ENCODE results near the gene AFF3.

Gene AFF3

DNA sequence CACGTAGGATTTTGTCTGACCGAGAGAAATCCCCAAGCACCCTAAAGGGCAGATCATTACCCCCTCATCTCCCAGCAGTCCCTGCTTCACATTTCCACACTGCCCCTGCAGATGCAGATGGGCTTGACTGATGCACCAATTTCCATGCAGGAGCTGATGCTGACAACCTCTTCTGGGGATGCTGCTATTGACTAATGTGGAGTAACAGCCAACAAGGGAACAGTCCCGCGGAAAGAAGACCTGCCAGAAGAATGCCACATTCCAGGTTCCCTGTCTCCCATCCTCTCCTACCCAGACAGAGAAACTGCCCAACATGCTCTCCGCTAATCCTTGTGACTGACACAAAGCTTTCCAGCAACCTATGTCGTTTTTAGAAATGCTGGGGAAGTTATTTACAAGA, 91.7 kb downstream of the AFF3 start:
- no peaks in the 10 kb centered on the region for H3K36me3 ChIP-seq
- no peaks in the 10 kb centered on the region for H3K27me3 ChIP-seq
- DNase-seq = no peak
- no peaks in the 10 kb centered on the region for H3K4me1 ChIP-seq
- no peaks in the 10 kb centered on the region for H3K9me3 ChIP-seq
- no peak overlapping the region for H3K4me3 ChIP-seq (ENCODE audit: low read depth, low read length)
- no peak for TF ChIP-seq CTCF (IDR thresholded peaks at IDR 0.05; ENCODE audit: low read depth, low read length)

- no peak for TF ChIP-seq CTCF (IDR thresholded peaks at IDR 0.05; ENCODE audit: low read depth, low read length)
- Histone ChIP-seq H3K4me3 (ENCODE audit: low read depth, low read length) (no peak overlapping the region), H3K9me3 (no peaks in the 10 kb centered on the region), H3K27me3 (no peaks in the 10 kb centered on the region), H3K36me3 (no peaks in the 10 kb centered on the region), H3K4me1 (no peaks in the 10 kb centered on the region)
- no peak for DNase-seq
Measured at GRCh38 chr2:100046961-100047947, 95.1 kb downstream of the AFF3 start.

- H3K4me1 ChIP-seq = no peaks in the 10 kb centered on the region
- no peak overlapping the region for H3K4me3 ChIP-seq (ENCODE audit: low read depth, low read length)
- no peaks in the 10 kb centered on the region for H3K36me3 ChIP-seq
- no peaks in the 10 kb centered on the region for H3K9me3 ChIP-seq
- TF ChIP-seq CTCF (IDR thresholded peaks at IDR 0.05; ENCODE audit: low read depth, low read length) = no peak
- DNase-seq = no peak
- H3K27me3 ChIP-seq = no peaks in the 10 kb centered on the region
Measured at GRCh38 chr2:100045000-100045399, 97.4 kb downstream of the AFF3 start.

GRCh38 chr2:100043891-100044255, 98.5 kb downstream of the AFF3 start:
- Histone ChIP-seq H3K4me3 (ENCODE audit: low read depth, low read length) (no peak overlapping the region), H3K4me1 (no peaks in the 10 kb centered on the region), H3K9me3 (no peaks in the 10 kb centered on the region), H3K36me3 (no peaks in the 10 kb centered on the region), H3K27me3 (no peaks in the 10 kb centered on the region)
- DNase-seq = no peak
- no peak for TF ChIP-seq CTCF (IDR thresholded peaks at IDR 0.05; ENCODE audit: low read depth, low read length)

- no peak for TF ChIP-seq CTCF (IDR thresholded peaks at IDR 0.05; ENCODE audit: low read depth, low read length)
- H3K36me3 ChIP-seq = no peaks in the 10 kb centered on the region
- H3K9me3 ChIP-seq = no peaks in the 10 kb centered on the region
- no peaks in the 10 kb centered on the region for H3K27me3 ChIP-seq
- no peak for DNase-seq
- H3K4me3 ChIP-seq (ENCODE audit: low read depth, low read length) = no peak overlapping the region
- H3K4me1 ChIP-seq = no peaks in the 10 kb centered on the region
Measured at GRCh38 chr2:100043081-100043890, 99.1 kb downstream of the AFF3 start.
